Measurements from ENCODE around the gene TMEM120B.

The TMEM120B gene

DNA sequence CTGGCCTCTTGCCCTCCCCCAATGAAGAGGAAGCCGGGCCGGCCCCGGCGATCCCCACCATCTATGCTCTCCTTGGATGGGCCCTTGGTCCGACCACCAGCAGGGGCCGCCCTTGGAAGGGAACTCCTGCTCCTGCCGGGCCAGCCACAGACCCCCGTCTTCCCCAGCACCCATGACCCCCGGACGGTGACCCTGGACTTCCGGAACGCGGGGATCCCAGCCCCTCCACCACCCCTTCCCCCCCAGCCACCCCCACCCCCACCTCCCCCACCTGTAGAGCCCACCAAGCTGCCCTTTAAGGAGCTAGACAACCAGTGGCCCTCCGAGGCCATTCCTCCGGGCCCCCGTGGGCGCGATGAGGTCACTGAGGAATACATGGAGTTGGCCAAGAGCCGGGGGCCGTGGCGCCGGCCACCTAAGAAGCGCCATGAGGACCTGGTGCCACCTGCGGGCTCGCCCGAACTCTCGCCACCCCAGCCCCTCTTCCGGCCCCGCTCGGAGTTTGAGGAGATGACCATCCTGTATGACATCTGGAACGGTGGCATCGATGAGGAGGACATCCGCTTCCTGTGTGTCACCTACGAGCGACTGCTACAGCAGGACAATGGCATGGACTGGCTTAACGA, 110.7 kb downstream of the TMEM120B start:
- no peak for DNase-seq

DNA sequence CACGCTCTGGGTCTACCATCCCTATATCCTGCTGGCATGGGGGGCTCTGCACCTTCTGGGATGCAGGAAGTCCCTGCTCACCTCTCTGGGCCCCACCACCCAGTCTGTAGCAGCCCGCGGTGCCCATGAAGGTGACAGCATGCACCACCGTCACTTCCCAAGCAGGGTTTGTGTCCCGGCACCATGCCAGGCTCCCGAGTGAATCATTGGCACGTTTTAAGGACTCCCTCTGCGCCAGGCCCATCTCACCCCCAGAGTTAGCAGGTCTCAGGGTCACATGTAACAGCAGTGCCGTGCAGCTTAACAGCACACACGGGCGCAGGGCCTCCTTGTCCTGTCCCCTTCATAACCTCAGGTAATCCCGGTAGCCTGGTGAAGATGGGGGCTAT, 111.2 kb downstream of the TMEM120B start:
- DNase-seq = no peak

DNA sequence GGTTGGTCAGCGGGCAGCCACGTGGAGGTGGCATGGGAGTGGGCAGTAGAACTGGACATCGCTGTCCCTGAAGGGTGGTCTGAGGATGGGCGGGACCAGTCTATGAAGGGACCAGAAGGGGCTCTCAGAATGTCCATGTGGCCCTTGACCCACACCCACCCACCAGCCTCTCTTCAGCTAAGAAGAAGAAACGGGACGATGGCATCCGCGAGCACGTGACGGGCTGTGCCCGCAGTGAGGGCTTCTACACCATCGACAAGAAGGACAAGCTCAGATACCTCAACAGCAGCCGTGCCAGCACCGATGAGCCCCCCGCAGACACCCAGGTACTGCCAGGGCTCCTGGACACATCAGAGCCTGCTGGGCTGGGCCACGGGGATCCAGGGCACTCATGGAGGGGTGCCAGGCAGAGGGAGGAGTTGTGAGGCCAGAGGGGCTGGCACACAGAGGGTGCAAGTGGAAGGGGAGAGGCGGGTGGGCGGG, 112.5 kb downstream of the TMEM120B start:
- DNase-seq = no peak

DNA sequence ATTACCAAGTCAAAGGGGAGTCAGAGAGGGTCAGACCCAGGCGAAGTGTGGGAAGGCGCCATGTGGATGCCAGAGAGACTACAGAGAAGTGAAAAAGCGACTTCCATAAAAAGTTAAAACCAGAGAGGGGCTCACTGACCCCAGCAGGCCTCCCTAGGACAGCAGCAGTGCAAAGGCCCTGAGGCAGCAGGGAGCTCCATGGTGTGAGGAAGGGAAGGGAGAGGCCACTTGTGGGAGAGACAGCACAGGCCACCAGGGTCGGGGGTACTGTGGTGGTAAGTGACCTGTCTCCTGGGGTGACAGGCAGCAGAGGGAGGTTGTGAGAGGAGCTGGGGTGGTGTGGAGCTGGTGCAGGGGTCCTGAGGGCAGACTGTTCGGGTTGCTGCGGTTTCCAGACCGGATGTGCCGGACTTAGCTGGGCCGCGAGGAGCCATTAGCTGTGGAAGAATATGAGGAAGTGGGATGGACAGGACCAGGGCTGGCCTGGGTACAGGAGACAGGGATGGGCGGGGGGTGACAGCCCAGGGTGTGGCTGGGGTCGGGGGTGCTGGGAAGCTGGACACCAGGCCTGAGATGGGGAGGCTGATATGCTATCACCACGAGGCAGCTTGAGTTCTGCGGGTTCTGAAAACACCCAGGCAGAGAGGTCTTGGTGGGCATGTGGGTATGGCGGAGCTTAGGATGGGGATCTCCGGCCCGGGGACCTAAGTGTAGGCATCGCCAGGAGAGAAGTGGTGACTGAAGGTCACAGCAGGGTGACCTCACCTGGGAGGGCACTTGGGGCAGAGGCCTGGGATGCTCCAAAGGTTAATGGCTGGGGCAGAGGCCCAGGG, 114.0 kb downstream of the TMEM120B start:
- no peak for DNase-seq

DNA sequence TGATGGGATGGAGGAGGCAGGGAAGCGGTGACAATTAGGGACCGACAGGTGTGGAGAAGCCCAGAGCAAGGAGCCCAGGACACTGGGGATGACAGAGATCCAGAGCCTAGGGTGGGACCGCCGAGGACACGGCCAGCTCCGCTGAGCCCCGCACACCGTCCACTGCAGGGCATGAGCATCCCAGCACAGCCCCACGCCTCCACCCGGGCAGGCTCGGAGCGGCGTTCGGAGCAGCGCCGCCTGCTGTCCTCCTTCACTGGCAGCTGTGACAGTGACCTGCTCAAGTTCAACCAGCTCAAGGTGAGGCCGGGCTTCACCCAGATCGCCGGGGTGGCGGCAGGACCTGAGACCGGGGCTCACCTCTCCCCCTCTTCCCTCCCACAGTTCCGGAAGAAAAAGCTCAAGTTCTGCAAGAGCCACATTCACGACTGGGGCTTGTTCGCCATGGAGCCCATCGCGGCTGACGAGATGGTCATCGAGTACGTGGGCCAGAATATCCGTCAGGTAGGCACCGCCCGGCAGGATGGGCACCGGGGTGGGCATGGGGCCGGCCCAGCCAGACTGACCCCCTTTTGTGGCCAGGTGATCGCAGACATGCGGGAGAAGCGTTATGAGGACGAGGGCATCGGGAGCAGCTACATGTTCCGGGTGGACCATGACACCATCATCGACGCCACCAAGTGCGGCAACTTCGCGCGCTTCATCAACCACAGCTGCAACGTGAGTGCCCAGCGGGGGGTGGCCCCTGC, 115.0 kb downstream of the TMEM120B start:
- DNase-seq = no peak

DNA sequence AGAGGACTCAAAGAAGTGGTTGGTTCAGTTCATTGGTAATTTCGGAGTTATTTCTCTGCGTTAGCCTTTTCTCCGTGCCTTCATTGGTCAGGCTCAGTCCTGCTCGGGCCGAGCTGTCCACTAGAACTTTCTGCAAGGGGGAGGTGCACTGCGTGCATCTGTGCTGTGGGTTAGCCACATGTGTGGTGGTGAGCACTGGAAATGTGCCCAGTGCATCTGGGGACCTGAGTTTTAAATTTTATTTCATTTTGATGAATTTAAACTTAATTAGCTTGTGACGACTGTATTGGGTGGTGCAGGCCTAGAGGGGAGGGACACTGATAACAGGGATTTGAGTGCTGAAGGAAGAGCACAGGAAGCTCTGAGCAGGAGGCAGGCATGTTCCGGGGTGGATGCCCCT, 115.8 kb downstream of the TMEM120B start:
- DNase-seq = no peak

DNA sequence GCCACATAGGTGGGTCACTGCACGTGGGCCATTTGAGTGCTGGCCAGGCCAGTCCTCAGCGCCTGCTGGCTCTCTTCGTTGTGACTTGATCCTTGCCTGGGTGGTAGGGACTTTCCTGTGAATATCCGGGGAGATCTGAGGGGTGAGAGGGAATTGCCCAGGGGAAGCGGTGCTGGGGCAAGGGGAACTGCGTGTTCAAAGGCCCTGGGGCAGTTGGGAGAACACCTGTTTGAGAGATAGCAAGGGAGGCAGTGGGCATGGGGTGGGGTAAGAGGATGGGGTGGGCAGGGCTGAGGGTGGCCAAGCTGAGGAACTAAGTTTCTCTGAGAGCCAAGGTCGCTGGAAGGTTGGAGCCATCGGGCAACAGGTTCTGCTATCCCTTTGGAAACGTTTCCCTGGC, 116.3 kb downstream of the TMEM120B start:
- DNase-seq = no peak

DNA sequence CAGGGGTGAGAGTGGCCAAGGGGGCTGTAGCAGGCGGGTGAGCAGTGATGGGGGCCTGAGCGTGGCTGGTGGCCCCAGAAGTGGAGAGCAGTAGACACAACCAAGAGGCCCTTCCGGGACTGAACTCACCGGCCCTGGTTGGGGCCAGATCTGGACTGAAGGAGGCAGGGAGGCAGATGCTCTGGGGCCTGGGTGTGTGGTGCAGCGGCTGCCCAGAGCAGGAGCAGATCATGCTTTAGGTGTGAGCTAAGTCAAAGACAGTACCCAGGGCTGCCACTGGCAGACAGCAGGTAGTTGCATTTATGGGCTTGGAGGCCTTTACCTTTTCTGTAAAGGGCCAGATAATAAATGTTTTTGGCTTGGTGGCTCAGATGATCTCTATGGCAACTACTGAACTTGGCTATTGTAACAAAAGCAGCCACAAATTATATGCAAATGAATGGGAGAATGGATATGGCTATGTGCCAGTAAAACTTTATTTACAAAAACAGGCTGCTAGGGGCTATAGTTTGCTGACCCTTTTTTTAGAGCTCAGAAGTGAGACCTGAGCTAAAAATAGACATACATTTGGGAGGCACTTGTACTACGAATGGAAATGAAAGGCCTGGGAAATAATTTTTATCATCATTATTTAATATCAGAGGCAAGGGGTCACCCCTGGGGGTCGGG, 116.8 kb downstream of the TMEM120B start:
- DNase-seq = peak; percentile 32

DNA sequence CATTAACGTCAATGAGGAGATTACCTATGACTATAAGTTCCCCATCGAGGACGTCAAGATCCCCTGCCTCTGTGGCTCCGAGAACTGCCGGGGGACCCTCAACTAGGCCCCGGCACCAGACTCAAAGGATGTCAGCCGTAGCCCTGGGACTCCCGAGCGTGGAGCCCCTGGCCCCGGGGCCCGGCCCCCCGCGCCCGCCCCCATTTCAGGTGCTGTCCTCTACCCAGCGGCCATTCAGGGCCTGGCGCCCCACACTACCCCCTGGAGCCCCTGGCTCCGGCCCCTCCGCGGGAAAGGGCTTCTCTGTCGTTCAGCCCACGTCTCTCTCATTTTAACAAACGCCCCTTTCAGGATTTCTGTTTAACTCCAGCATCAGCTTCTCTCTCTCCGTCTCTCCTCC, 117.6 kb downstream of the TMEM120B start:
- DNase-seq = no peak

DNA sequence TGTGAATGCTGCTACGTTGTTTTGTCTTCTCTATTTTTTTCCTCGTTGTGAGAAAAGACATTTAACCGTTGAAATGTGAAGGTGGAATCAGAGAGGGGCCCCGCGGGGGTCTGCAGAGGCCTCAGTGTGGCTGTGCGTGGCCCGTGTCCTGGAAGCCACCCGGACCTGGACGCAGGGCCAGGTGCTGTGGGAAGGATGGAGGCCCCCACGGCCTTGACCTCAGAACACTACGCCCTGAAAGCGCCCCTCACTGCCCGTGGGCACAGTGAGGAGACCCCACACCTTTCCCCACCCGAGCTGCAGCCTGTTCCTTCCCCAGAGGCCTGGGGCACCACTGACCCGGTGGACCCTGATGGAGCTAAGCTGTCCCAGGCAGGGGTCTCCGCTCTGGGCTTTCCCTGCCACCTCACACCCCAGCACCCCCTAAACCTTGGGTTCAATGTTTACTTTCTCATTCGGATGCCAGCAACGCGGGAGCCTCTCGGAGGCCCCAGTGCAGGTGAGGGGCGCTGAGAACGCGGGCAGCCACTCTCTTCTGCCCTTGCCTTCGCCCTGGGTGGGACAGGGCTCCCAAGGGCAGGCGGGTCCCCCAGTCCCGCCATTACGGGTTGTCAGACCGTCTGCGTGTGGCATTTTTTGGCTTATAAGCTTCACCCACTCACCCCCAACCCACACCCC, 118.2 kb downstream of the TMEM120B start:
- no peak for DNase-seq
